ENCODE measurements around the gene ANKRD37.

ANKRD37 gene

DNA sequence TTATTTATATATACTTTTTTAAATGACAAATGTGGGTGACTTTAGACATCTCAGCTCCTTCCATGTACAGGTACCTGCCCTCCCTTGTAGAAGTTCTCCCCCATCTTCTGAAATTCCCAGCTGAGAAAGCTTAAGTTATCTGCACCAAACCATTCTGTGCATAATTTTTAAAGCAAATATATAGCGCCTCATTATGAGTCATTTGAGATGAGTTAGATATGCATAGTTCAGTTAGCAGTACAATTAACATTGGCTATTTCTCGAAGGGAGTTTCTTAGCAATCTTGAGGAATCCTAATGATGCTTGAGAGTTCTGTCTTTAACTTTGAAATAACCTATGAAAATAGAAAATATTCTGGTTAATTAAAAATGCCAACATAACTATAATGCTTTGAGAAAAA, 48.6 kb downstream of the ANKRD37 start:
- no peaks in the 10 kb centered on the region for H3K36me3 ChIP-seq (ENCODE audit: insufficient read depth, low read length)
- H2AFZ ChIP-seq (ENCODE audit: low read length), result no peak overlapping the region
- H3K27me3 ChIP-seq (ENCODE audit: insufficient read depth, low read length, poor library complexity, severe bottlenecking), result no peaks in the 10 kb centered on the region
- no peaks in the 10 kb centered on the region for H3K9me2 ChIP-seq (replicated peaks; ENCODE audit: low read depth, low read length)
- H3K9ac ChIP-seq (ENCODE audit: low read depth, low read length, poor library complexity, severe bottlenecking), result no peak overlapping the region
- no peaks in the 10 kb centered on the region for H3K79me2 ChIP-seq (ENCODE audit: insufficient read depth, low read length)
- no peak overlapping the region for H3K4me2 ChIP-seq (ENCODE audit: low read depth, low read length, poor library complexity, severe bottlenecking)
- no peaks in the 10 kb centered on the region for H3K9me3 ChIP-seq (ENCODE audit: insufficient read depth, low read depth, low read length)
- TF ChIP-seq, protein P1, sequence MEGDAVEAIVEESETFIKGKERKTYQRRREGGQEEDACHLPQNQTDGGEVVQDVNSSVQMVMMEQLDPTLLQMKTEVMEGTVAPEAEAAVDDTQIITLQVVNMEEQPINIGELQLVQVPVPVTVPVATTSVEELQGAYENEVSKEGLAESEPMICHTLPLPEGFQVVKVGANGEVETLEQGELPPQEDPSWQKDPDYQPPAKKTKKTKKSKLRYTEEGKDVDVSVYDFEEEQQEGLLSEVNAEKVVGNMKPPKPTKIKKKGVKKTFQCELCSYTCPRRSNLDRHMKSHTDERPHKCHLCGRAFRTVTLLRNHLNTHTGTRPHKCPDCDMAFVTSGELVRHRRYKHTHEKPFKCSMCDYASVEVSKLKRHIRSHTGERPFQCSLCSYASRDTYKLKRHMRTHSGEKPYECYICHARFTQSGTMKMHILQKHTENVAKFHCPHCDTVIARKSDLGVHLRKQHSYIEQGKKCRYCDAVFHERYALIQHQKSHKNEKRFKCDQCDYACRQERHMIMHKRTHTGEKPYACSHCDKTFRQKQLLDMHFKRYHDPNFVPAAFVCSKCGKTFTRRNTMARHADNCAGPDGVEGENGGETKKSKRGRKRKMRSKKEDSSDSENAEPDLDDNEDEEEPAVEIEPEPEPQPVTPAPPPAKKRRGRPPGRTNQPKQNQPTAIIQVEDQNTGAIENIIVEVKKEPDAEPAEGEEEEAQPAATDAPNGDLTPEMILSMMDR (conservative IDR thresholded peaks at IDR 0.05; ENCODE audit: low read length), result no peak
- no peak overlapping the region for H3K4me3 ChIP-seq (ENCODE audit: low read length, poor library complexity, severe bottlenecking)
- H3K4me1 ChIP-seq (ENCODE audit: insufficient read depth, low read length, poor library complexity, severe bottlenecking), result no peaks in the 10 kb centered on the region
- H4K20me1 ChIP-seq (ENCODE audit: insufficient read depth, low read length, poor library complexity, severe bottlenecking), result no peaks in the 10 kb centered on the region
- no peaks in the 10 kb centered on the region for H3F3A ChIP-seq (ENCODE audit: low read depth)

Measured in Loucy (cell line).